ENCODE data around the gene DNAJC22.

Gene DNAJC22

DNA sequence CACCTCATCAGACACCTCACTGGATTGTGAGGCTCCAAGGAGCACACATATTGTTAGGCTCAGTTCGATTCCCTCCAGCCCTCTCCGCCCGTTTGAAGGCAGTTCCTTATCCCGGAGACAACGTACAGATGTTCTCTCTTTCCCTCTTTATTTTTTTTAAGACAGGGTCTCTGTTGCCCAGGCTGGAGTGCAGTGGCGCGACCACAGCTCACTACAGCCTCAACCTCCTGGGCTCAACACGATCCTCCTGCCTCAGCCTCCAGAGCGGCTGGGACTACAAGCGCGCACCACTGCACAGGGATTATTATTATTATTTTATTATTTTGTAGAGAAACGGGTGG lies 24.4 kb upstream of the DNAJC22 start:
- DNase-seq (ENCODE audit: extremely low spot score): no peak
- TF ChIP-seq ELF4 (IDR thresholded peaks at IDR 0.05) (no peak), L3MBTL2 (conservative IDR thresholded peaks at IDR 0.05) (peak; percentile 49; the same call in 1 of the 2 replicates), TARDBP (IDR thresholded peaks at IDR 0.05) (no peak), BHLHE40 (IDR thresholded peaks at IDR 0.05; ENCODE audit: borderline replicate concordance) (no peak), FOXM1 (IDR thresholded peaks at IDR 0.05; ENCODE audit: borderline replicate concordance) (no peak), SUZ12 (IDR thresholded peaks at IDR 0.05) (no peak)
- ChIA-PET POLR2A (interaction anchor here (0.7 to 3.1 kb wide), 23 partner anchors 9 to 380 kb away, joined by 3 to 68 read pairs (median 11); partner anchors contain the start of genes C1QL4, DNAJC22, PRPH and SPATS2), CTCF (interaction anchor here (0.6 to 5.6 kb wide), 10 partner anchors 9 to 56 kb away, joined by 3 to 42 read pairs (median 5); partner anchors contain the start of gene DNAJC22)

DNA sequence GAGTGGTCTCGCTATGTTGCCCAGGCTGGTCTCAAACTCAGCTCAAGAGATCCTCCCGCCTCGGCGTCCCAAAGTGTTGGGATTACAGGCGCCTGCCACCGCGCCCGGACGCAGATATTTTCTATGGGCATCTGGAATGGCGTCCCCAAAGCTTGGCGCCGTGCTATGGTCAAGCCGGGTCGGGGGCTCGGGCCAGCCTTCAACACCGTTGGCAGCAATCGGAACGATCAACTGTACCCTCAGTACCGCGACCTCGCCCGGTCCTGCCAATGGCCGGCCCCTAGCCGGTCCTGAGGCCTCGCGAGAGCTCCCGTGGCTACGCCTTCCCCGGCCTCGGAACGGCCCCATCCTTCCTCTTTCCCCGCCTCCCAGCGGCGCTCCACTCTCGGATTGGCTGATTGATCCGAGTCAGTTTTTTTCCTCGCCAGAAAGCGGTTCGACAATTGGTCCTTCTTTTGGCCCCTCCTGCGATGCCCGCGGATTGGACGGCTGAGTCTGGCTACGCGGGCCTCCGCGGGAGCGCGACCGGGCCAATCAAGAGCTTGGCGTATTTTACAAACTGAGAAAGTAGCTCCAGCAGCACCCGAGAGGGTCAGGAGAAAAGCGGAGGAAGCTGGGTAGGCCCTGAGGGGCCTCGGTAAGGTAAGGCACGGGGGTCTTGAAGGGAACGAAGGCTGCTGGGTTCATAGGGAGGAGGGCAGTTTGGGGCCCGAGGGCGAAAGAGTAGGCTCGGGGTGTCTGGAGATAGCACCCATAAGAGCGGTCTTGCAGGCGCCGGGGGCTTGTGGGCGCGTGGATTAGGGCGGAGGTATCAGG lies 23.8 kb upstream of the DNAJC22 start, which contains the start of gene TROAP:
TROAP (plus strand) TSS at position 548 of the 816 bp plus-strand sequence. CDS start 354 bp downstream, outside the sequence.
- ChIA-PET POLR2A (interaction anchor here (0.5 to 3.1 kb wide), 35 partner anchors 8 to 380 kb away, joined by 3 to 68 read pairs (median 4); partner anchors contain the start of genes C1QL4, DNAJC22, PRPH and SPATS2), CTCF (interaction anchor here (0.5 to 5.6 kb wide), 10 partner anchors 9 to 35 kb away, joined by 3 to 42 read pairs (median 6); partner anchors contain the start of genes DNAJC22 and PRPH)
- DNase-seq (ENCODE audit: extremely low spot score): peak; percentile 97
- peak; percentile 70; the same call in 1 of the 2 replicates for TF ChIP-seq PKNOX1 (IDR thresholded peaks at IDR 0.05)
- peak; percentile 25; the same call in 1 of the 2 replicates for TF ChIP-seq L3MBTL2 (conservative IDR thresholded peaks at IDR 0.05)
- peak; percentile 97 for TF ChIP-seq FOXM1 (IDR thresholded peaks at IDR 0.05; ENCODE audit: borderline replicate concordance)
- TF ChIP-seq ELF4 (IDR thresholded peaks at IDR 0.05): no peak
- no peak for TF ChIP-seq CTBP1 (IDR thresholded peaks at IDR 0.05; ENCODE audit: borderline replicate concordance)
- no peak for TF ChIP-seq TARDBP (IDR thresholded peaks at IDR 0.05)
- TF ChIP-seq NFRKB (IDR thresholded peaks at IDR 0.05): no peak
- TF ChIP-seq FOXK2 (IDR thresholded peaks at IDR 0.05): no peak
- TF ChIP-seq FOXA1 (IDR thresholded peaks at IDR 0.05): no peak
- TF ChIP-seq ZNF384 (IDR thresholded peaks at IDR 0.05): peak; percentile 96
- TF ChIP-seq SP1 (IDR thresholded peaks at IDR 0.05): no peak
- no peak for TF ChIP-seq LEF1 (IDR thresholded peaks at IDR 0.05; ENCODE audit: borderline replicate concordance)
- no peak for TF ChIP-seq ARNT (IDR thresholded peaks at IDR 0.05)
- TF ChIP-seq SUZ12 (IDR thresholded peaks at IDR 0.05): no peak
- TF ChIP-seq BHLHE40 (IDR thresholded peaks at IDR 0.05; ENCODE audit: borderline replicate concordance): no peak
- TF ChIP-seq HDGF (IDR thresholded peaks at IDR 0.05; ENCODE audit: borderline replicate concordance): no peak

- DNase-seq (ENCODE audit: extremely low spot score): no peak
- ChIA-PET CTCF (interaction anchor here (0.5 to 5.6 kb wide), 8 partner anchors 8 to 35 kb away, joined by 3 to 42 read pairs (median 6); partner anchors contain the start of gene PRPH), POLR2A (interaction anchor here (0.7 to 3.1 kb wide), 19 partner anchors 8 to 379 kb away, joined by 3 to 68 read pairs (median 13); partner anchors contain the start of genes C1QL4, DNAJC22, PRPH and SPATS2)
- TF ChIP-seq NFRKB (IDR thresholded peaks at IDR 0.05): no peak
- no peak for TF ChIP-seq ARNT (IDR thresholded peaks at IDR 0.05)
- no peak for TF ChIP-seq LEF1 (IDR thresholded peaks at IDR 0.05; ENCODE audit: borderline replicate concordance)
- no peak for TF ChIP-seq BHLHE40 (IDR thresholded peaks at IDR 0.05; ENCODE audit: borderline replicate concordance)
- no peak for TF ChIP-seq CTBP1 (IDR thresholded peaks at IDR 0.05; ENCODE audit: borderline replicate concordance)
- no peak for TF ChIP-seq FOXK2 (IDR thresholded peaks at IDR 0.05)
- TF ChIP-seq HDGF (IDR thresholded peaks at IDR 0.05; ENCODE audit: borderline replicate concordance): no peak
- no peak for TF ChIP-seq SP1 (IDR thresholded peaks at IDR 0.05)
- no peak for TF ChIP-seq SUZ12 (IDR thresholded peaks at IDR 0.05)
- no peak for TF ChIP-seq PKNOX1 (IDR thresholded peaks at IDR 0.05)
- TF ChIP-seq FOXA1 (IDR thresholded peaks at IDR 0.05): no peak
- no peak for TF ChIP-seq ZNF384 (IDR thresholded peaks at IDR 0.05)
- no peak for TF ChIP-seq TARDBP (IDR thresholded peaks at IDR 0.05)
Observed at GRCh38 chr12:49323524-49324097, 23.1 kb upstream of the DNAJC22 start.

- ChIA-PET POLR2A (interaction anchor here (1.8 kb wide), 1 partner anchor 17 kb away, joined by 5 read pairs; no protein-coding TSS in a partner anchor), CTCF (interaction anchor here (5.6 kb wide), 1 partner anchor 17 kb away, joined by 42 read pairs; no protein-coding TSS in a partner anchor)
- DNase-seq (ENCODE audit: extremely low spot score): no peak
- no peak for TF ChIP-seq L3MBTL2 (conservative IDR thresholded peaks at IDR 0.05)
- no peak for TF ChIP-seq ARNT (IDR thresholded peaks at IDR 0.05)
- TF ChIP-seq FOXK2 (IDR thresholded peaks at IDR 0.05): no peak
- TF ChIP-seq SUZ12 (IDR thresholded peaks at IDR 0.05): no peak
- no peak for TF ChIP-seq FOXM1 (IDR thresholded peaks at IDR 0.05; ENCODE audit: borderline replicate concordance)
- no peak for TF ChIP-seq NFRKB (IDR thresholded peaks at IDR 0.05)
- TF ChIP-seq ELF4 (IDR thresholded peaks at IDR 0.05): no peak
- TF ChIP-seq PKNOX1 (IDR thresholded peaks at IDR 0.05): no peak
- TF ChIP-seq LEF1 (IDR thresholded peaks at IDR 0.05; ENCODE audit: borderline replicate concordance): no peak
- no peak for TF ChIP-seq HDGF (IDR thresholded peaks at IDR 0.05; ENCODE audit: borderline replicate concordance)
- TF ChIP-seq BHLHE40 (IDR thresholded peaks at IDR 0.05; ENCODE audit: borderline replicate concordance): no peak
- TF ChIP-seq SP1 (IDR thresholded peaks at IDR 0.05): no peak
- TF ChIP-seq FOXA1 (IDR thresholded peaks at IDR 0.05): no peak
- TF ChIP-seq ZNF384 (IDR thresholded peaks at IDR 0.05): no peak
- no peak for TF ChIP-seq TARDBP (IDR thresholded peaks at IDR 0.05)
- TF ChIP-seq CTBP1 (IDR thresholded peaks at IDR 0.05; ENCODE audit: borderline replicate concordance): no peak
Observed at GRCh38 chr12:49325606-49326005, 21.1 kb upstream of the DNAJC22 start.

DNA sequence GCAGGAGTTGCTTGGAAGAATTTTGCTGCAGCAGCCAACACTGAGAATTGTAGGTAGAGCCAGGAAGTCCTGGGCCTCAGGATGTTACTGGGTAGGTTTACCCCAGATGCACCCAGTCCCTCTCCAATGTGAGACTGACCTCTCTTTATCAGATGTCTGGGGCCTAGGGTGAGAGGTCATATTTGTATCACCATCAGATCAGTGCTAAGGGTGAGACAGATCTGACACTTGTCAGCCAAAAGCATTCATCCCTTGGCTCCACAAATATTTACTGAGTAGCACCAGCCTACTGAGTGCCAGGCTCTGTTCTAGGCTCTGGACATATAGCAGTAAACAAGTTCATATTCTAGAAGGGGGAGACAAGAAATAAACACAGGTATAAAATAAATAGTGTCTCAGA lies 19.3 kb upstream of the DNAJC22 start:
- no peak for DNase-seq (ENCODE audit: extremely low spot score)
- CTCF ChIA-PET: no interaction called here
- no peak for TF ChIP-seq SUZ12 (IDR thresholded peaks at IDR 0.05)
- no peak for TF ChIP-seq HDGF (IDR thresholded peaks at IDR 0.05; ENCODE audit: borderline replicate concordance)
- no peak for TF ChIP-seq ELF4 (IDR thresholded peaks at IDR 0.05)
- TF ChIP-seq LEF1 (IDR thresholded peaks at IDR 0.05; ENCODE audit: borderline replicate concordance): no peak
- no peak for TF ChIP-seq BHLHE40 (IDR thresholded peaks at IDR 0.05; ENCODE audit: borderline replicate concordance)
- TF ChIP-seq NFRKB (IDR thresholded peaks at IDR 0.05): no peak
- no peak for TF ChIP-seq PKNOX1 (IDR thresholded peaks at IDR 0.05)
- TF ChIP-seq FOXK2 (IDR thresholded peaks at IDR 0.05): no peak
- no peak for TF ChIP-seq FOXA1 (IDR thresholded peaks at IDR 0.05)
- no peak for TF ChIP-seq FOXM1 (IDR thresholded peaks at IDR 0.05; ENCODE audit: borderline replicate concordance)
- no peak for TF ChIP-seq ZNF384 (IDR thresholded peaks at IDR 0.05)
- POLR2A ChIA-PET: no interaction called here

Measured in HEK293T (cell line).